HG02970 (cell line): ENCODE results near the gene NAA35.
"Not testable (repeated sequence)": the region's sequence is repeated elsewhere in the genome, so short reads cannot be mapped to it uniquely, and the experiment has no call there.

ENCODE experiments used
- ATAC-seq: cut with Tn5 transposase; IDR thresholded peaks from one replicate; pipeline ENCODE4 v1.9.1; 2021; ENCODE audit warnings: mild to moderate bottlenecking, moderate library complexity, moderate number of reproducible peaks; ENCODE audit not compliant: unreplicated experiment, low FRiP score

Gene NAA35

GRCh38 chr9:86022687-86023266 lies 81.8 kb downstream of the NAA35 start:
- ATAC-seq, result no peak

GRCh38 chr9:86027767-86028166 lies 86.8 kb downstream of the NAA35 start:
- no peak for ATAC-seq

GRCh38 chr9:86034863-86035734 lies 94.2 kb downstream of the NAA35 start:
- no peak for ATAC-seq

GRCh38 chr9:86035827-86036440 lies 95.0 kb downstream of the NAA35 start:
- no peak for ATAC-seq

GRCh38 chr9:86036555-86036954 lies 95.6 kb downstream of the NAA35 start:
- ATAC-seq, result no peak

GRCh38 chr9:86039991-86040860 lies 99.3 kb downstream of the NAA35 start:
- no peak for ATAC-seq

- no peak for ATAC-seq
These were observed 99.9 kb downstream of the NAA35 start for GRCh38 chr9:86040861-86041155.

- no peak for ATAC-seq
These were observed 100.4 kb downstream of the NAA35 start for GRCh38 chr9:86041311-86041741.

GRCh38 chr9:86042199-86042978 lies 101.4 kb downstream of the NAA35 start:
- no peak for ATAC-seq

- no peak for ATAC-seq
These were observed 102.6 kb downstream of the NAA35 start for GRCh38 chr9:86043586-86043985.

GRCh38 chr9:86043999-86044398 lies 103.1 kb downstream of the NAA35 start:
- ATAC-seq, result no peak

GRCh38 chr9:86045654-86046053 lies 104.7 kb downstream of the NAA35 start:
- no peak for ATAC-seq

- no peak for ATAC-seq
These were observed 105.2 kb downstream of the NAA35 start for GRCh38 chr9:86046071-86046636.

- no peak for ATAC-seq
These were observed 106.0 kb downstream of the NAA35 start for GRCh38 chr9:86046930-86047341.

- no peak for ATAC-seq
These were observed 106.4 kb downstream of the NAA35 start for GRCh38 chr9:86047361-86047760.

- ATAC-seq, result not testable (repeated sequence)
These were observed 107.2 kb downstream of the NAA35 start for GRCh38 chr9:86048018-86048742.

GRCh38 chr9:86052556-86053468 lies 111.9 kb downstream of the NAA35 start:
- ATAC-seq, result no peak

- no peak for ATAC-seq
These were observed 113.7 kb downstream of the NAA35 start for GRCh38 chr9:86054695-86055094.
